T47D (cell line): ENCODE measurements around the gene FHIT.
A peak's percentile ranks its signal among the peaks of the same experiment; 100 is the strongest.

Source experiments
- DNase-seq, 2 experiments: peaks; one replicate each; pipeline versions ENCODE4 v3.0.0 to v3.0.0-alpha.2; 2011 to 2012; ENCODE audit warnings: low read depth in 1 of 2, low spot score in 1 of 2
- JUND ChIP-seq: IDR thresholded peaks from 2 replicates; pipeline ENCODE4 v1.6.1; 2012; ENCODE audit warnings: low read depth
- in situ Hi-C: cut with HindIII; loops from 2 replicates; pipeline ENCODE4 v1.10.0; 2016; ENCODE audit warnings: low sequenced_read_pairs, low pct_unique_long_range_greater_than_20kb

The FHIT gene

DNA sequence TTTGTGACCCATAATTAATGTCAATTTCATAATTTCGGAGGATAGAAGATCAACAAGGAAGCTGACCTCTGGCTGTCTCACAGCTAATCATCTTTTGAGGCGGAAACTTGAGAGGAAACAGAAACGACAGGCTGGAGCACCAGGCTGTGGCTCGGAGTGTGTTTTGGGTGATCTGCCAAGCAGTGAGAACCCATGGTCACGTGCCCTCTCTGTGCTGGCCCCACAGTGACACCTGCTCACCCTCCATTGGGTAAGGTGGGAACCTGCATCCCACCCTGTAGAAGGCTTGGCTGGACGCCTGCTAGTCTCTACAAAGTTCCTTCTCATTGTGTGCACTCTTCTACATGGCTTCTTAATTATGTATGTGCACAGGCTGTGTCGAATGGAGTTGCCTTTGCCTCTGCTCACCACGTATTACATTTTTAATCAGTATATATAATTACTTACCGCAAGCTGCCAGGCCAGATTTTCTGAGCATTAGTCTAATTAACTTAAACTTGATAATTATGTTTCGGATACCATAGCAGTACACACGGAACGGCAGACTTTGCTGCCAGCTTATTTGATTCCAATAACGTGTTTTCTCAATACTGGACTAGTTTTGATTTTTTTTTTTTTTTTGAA, 1482.0 kb downstream of the FHIT start:
- DNase-seq, result no peak
- in situ Hi-C loops, result no loop called here
- TF ChIP-seq JUND, result no peak

DNA sequence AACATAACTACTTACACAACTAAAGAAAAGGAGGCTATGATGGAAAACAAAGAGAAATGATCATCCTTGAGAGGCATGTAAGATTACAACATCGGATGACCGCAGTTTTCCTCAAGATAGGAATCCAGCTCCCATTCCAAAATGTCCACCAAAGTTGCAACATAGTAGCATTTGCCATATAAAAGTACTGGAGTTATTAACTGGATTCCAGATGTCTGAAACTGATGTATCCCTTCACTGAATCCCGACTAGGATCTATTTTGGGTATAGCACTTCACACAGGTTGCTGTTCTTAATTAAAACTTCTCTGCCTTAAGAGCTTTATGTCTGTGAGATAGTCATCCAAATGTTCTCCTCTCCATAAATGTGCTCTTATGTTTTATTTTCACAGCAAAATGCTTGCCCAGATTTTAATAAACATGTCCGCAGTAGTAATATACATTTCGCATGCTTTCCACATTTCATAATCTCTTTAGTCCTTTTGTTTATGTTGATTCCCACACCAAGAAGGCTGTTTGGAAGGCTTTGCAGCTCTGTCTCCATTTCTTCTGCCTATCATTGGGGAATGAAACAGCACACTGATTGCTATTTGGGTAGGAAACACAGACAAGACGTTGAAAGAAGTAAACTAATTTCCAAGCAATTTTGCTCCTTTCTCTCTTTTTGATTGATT, 1484.9 kb downstream of the FHIT start:
- no peak for DNase-seq
- in situ Hi-C loops, result no loop called here
- TF ChIP-seq JUND, result no peak

DNA sequence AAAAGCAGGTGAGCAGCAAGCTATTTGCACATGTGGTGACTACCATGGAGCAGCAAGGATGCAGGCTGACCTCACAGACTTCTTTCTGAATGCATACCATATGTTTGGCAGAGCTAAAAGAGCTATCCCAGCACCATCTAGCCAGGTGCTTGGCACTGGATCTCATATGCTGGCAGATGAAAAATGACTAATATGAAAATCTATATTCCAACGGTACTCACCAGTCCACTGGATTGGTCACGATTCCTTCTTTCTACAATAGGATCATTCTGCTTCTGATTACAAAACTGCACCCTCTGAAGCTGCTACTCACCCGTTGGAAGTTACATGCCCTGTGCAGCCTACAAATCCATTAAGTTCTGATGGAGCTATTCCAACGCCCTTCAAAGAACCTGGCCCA, 1487.1 kb downstream of the FHIT start:
- DNase-seq, result no peak
- in situ Hi-C loops, result no loop called here
- no peak for TF ChIP-seq JUND

DNA sequence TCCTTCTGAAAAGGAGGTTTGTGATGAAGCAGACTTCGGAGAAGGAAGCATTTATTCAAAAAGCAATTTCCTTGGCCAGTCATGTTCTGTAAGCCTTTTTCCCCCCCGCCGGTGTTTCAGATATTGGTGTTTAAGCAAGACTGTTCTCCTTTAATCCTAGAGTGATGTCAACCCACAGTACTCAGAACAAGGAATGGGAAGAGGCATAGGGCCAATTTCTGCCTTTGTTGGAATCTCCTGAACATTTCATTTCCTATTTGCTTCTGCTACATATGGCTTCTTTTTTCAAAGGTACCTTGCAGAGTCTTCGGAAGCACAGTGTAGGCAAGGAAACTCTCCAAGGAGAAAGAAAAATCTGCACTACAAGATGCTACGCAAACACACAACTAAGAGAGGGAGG, 1488.3 kb downstream of the FHIT start:
- in situ Hi-C loops, result no loop called here
- TF ChIP-seq JUND, result no peak
- DNase-seq, result no peak

DNA sequence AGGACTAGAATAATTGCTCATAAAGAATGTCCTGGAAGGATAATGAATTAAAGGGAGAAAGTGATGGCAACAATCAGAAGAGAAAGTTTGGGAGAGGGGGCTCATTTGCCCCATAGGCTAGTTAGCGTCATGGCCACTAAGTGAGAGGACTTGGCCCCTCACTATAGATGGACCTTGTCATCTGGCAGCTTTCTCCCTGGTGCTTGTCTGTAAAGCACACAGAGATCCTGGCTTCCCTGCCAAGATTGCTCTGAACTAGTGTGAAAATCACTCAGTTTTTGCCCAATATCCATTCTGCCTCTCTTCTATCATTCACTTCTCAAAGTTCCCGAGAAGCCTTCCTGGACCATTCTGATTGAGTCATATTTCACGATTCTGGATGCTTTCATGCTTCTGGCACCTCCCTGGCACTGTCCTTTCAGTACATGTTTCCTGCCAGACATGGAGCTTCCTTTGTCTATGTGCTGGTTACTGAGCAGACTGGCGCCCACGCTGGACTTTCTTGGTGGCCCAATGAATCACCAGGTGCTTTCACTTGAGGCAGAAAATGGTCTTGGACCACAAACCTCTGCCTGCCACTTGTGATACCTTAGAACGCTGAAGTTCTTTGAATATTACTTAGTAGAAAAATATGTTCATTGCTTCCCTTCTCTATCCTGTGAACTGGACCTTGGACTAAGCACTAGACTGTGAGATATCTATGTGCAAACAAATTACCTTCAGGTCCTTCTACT, 1491.8 kb downstream of the FHIT start:
- TF ChIP-seq JUND, result no peak
- no peak for DNase-seq
- in situ Hi-C loops, result no loop called here

DNA sequence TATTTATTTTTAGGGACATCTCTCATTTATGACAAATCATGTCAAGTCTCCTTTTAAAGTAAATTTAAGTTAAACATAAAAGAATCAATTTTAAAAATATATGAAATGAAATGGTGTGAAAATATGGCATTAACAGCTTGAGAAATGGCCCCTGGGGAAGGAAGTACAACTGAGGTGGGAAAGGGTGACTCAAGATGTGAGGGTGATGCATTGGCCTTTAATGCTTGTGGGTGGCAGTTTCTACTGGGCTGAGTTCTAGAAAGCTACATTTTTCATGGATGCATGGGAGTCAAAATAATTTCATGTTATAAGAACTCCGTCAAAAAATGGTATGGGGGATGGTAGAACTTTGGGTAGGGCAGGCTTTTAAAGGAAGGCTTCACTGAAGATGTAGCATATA, 1492.6 kb downstream of the FHIT start:
- no peak for DNase-seq
- in situ Hi-C loops, result no loop called here
- no peak for TF ChIP-seq JUND

DNA sequence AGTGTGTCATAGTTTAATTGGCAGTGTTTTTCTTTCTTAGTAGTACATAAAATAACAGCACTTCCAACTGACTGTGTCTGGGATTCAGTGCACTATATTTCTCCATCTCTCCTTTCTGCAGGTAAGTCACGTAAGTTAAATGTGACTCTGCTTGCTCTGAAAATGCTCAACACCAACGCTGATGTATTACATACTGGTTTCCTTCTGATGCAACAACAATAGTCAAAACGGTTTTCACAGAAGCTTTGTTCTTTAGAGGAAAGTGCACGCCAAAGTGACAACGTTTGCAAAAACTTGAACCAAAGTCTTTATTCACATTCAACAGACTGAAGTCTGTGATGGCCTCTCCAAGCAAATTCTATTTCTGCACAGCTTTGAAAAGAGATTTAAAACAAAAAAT, 1494.3 kb downstream of the FHIT start:
- in situ Hi-C loops, result no loop called here
- DNase-seq, result no peak
- TF ChIP-seq JUND, result no peak

DNA sequence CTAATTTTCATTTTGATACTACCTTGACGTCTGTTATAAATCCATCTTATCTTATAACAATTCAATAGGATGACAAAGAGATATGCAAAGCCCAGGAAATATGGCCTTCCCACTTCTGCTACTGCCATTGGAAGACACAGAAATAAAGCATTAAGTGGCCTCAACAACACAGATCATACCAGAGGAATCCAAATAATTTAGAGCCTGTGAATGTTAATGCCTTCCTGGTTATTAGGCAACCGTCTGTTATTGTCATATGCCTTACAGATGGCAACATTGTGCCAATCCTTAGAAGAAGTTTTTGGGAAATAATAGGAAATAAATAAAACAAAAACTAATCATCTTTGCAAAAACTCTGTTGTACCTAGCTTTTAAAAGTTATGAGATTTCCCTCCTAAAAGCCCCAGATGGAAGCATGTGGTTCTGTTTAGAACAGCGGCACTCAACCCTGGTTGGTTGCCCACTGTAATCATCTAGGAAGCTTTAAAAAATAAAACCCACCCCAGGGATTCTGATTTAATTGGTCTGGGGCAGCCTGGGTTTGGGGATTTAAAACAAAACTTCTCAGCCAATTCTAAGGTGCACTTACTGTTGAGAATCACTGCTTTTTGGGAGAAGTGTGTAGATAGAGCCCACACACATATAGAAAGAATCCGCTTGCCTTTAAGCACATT, 1496.7 kb downstream of the FHIT start:
- TF ChIP-seq JUND, result no peak
- DNase-seq, result no peak
- in situ Hi-C loops, result no loop called here

DNA sequence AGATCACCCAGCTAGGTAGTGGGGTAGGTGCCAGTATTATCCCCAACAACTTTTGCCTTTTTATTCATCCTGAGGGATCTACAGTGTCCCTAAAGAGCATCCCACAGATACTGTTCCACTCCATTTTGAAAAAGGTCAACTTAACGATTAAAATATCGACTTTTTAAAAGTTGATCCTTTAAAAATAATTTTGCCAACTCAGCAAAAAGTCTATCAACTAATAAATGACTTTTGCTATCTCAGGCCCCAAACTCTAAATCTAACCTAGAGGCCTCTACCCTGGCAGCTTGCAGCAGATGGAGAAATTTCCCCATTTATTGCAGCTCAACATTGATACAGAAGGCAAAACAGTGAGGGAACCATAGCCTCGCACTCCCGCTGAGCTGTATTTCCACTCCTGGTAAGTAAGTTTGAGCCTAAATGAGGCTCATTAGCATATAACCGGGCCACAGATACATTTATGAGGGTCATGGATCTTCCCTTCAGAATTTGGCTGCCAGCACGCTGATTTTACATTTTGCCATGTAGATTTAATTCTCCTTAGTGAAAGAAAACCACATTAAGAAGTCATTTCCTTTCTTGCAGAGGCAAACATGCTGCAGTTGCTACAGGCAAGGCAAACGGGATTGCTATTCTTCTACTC, 1497.3 kb downstream of the FHIT start:
- DNase-seq, result no peak
- no peak for TF ChIP-seq JUND
- in situ Hi-C loops, result no loop called here

DNA sequence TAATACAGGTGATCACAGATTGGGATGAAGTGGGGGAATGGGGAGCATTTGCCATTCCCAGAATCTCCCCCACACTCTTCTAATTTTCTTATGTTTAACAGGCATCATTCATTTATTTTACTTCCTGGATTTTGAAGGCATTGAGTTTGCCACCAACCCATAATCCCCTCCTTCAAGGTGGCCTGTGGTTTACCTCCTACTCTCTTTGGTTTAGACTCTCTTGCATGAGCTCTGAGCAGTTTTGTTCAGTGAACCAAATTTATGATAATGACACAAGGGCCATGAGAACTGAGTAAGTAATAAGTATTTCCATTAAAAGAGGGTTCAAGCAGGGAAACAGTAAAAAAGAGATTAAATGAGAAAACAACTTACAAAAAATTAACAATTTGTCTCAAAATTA, 1498.3 kb downstream of the FHIT start:
- in situ Hi-C loops, result no loop called here
- no peak for DNase-seq
- TF ChIP-seq JUND, result no peak

DNA sequence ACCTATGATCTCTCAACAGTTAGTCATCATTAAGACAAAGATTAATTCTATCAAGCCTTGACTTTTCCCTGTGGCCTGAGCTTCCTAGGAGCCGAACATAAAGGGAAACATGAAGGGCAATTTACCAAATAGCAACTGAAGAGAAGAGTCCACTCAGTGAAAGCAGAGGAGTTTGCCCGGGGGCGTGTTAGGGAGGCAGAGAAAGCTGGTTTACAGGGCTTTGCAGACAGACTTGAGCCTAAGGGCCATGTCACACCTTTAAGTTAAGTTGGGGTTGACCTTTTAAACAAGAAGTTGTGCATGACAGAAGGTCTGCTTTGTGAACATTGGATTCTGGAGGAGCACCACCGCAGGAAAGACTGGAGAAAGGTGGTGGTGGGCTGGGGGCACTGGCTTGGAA, 1499.6 kb downstream of the FHIT start:
- no peak for TF ChIP-seq JUND
- DNase-seq, result peak in 1 of 2 experiments; percentile 11
- in situ Hi-C loops, result no loop called here

DNA sequence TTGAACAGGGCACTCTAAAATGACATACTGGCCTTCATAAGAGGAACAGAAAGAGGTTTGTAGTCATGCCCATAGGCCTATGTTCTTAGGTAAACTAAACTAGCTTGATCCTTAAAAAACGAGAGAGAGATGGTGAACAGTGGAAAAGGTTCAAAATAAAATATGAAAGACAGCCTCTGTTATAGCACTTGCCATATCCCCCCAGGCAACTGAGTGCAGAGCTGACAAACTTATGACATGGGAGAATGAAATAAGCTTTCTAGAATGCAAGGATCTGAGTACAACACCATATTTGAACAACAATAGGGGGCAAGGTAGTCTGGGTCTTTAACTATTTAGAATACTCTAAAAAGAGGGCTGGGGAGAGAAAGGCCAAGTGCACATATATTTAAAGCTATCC, 1500.9 kb downstream of the FHIT start:
- DNase-seq, result no peak
- in situ Hi-C loops, result no loop called here
- TF ChIP-seq JUND, result no peak
